ENCODE measurements around the gene C16orf46. TPM values are rescaled to one million over a fixed set of nuclear protein-coding genes. Genes with fewer than 3 reads are reported as not detected.

The C16orf46 gene, protein sequence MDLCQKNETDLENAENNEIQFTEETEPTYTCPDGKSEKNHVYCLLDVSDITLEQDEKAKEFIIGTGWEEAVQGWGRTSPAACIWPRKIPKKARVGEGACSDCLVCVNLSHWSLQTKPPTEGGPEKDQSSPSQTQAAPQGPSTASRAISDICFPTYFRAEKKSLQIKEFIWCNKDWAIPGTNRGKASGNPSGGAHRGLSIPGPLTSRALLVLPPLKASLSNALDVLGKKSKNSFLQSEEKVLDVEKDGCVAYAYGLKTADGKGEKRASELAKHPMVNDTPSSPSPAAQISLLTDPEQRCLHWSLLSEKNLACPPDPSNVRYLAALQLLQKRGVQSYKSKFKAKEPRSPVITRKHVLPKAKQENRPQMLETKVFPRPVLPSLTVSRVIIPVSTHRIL
- 10.1 TPM for total RNA-seq

DNA sequence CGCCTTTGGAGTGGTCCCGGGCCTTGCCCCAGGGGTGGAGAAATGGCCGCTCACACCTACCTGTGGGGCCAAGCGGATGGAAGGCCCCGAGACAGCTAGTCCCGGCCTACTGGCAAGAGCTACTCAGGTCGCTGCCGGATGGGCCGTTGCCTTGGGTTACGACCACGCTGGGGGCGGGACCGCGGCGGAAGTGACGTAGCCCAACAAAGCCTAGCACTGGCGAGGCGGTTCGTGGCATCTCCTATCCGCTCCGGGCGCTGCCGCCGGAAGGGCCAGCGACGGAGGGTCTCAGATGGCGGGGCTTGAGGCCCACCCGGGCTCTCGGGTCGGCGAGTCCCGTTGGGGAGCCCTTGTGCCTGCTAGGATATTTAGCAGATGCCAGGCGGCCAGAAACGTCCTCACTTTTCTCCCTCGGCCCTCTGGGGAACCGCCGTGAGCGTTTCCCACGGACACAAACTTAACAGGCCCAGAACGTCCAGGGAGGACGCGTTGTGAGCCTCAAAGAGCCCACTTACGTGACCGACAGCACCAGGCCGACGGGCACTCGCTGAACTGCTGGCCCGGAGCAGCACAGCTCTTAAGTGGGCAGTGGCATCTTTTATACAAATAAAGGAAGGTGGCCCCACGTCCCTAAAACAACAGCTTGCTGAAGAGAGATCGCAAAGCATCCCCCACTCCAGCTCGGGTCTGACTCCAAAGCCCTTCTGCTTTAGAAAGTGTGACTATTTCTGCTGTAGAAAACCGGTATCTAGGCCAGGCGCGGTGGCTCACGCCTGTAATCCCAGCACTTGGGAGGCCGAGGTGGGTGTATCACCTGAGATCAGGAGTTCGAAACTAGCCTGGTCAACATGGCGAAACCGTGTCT is at the start of gene C16orf46:
Gene C16orf46, minus strand, starts transcription at position 163 of the 865 bp plus-strand sequence. CDS start 13,283 bp downstream, outside the sequence.

GRCh38 chr16:81095953-81096714 is 19.1 kb upstream of the C16orf46 start, which contains the start of gene GCSH:
GCSH (minus strand) TSS chr16:81096395; CDS start chr16:81096278, 117 bp downstream.

DNA sequence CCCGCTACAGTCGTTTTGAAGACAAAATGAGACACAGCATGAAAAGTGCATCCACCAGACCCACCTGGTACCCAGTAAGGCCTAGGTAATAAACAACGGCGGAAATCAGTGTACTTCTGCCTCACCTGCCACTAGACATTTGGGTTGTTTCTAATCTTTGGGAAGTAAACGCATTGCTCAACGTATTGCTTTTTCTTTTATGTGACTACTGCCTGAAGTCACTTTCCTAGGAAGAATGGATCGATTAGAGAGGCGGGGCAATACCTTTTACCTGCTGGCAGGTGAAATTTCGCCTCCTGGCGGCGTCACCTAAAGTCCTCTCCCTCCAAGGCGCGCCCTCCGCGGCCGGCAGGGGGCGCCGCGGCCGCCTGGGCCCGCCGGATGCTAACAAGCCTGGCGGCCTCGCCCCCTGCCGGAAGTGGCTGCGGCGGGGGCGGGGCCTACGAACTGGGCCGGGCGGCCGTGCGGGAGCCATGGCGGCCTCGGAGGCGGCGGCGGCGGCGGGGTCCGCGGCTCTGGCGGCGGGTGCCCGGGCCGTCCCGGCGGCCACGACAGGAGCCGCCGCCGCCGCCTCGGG is 41.6 kb downstream of the C16orf46 start, which contains the start of gene ATMIN:
Gene ATMIN, plus strand, starts transcription at position 445 of the 577 bp plus-strand sequence. Its CDS starts 29 bp downstream, at position 474.

Small RNA genes lying within 50 kb of the gene (small RNA-seq; reads per million reads assigned to genes)
- not detected for gene AC092718.3
- not detected for gene RNU6-1191P

Other genes with a start within 250 kb of the C16orf46 start
- gene CMC2, start 70.4 kb downstream of the C16orf46 start, total RNA-seq, result 39.9 TPM
- gene CENPN, start 70.0 kb downstream of the C16orf46 start, total RNA-seq, result 13.4 TPM
- 84.9 TPM for gene ATMIN, start 41.4 kb downstream of the C16orf46 start, total RNA-seq
- gene GCSH, start 19.2 kb upstream of the C16orf46 start, total RNA-seq, result 42.2 TPM
- 0.46 TPM for gene BCO1, start 161.5 kb upstream of the C16orf46 start, total RNA-seq
- 44.1 TPM for gene GAN, start 237.7 kb upstream of the C16orf46 start, total RNA-seq